Activated CD8-positive, alpha-beta T cell treated with anti-CD3 and anti-CD28 coated beads, Interleukin-2, amount 10 ng/mL, durations not matched to agents 7 days and 5 days (primary cell): ENCODE data around the gene KIF13A. TPM values are rescaled to one million over a fixed set of nuclear protein-coding genes. Genes with fewer than 3 reads are reported as not detected.

ENCODE experiments used
- ATAC-seq: fragments of 150-1000 bp; cut with Tn5 transposase; one replicate; pipeline ENCODE4 v1.10.0; 2021; ENCODE audit warnings: moderate library complexity
- CTCF ChIA-PET: fragments of 350-600 bp; sonication (Branson Sonifier 250); formaldehyde crosslinking; loops from one replicate; lab custom pipeline; 2021; ENCODE audit warnings: antibody characterized with exemption; lab: Charles Lee
- POLR2A ChIA-PET: fragments of 350-600 bp; sonication (Branson Sonifier 250); formaldehyde crosslinking; loops from one replicate; lab custom pipeline; 2021; ENCODE audit warnings: antibody characterized with exemption; lab: Charles Lee
- DNase-seq: peaks from one replicate; pipeline ENCODE4 v3.0.0-alpha.2; 2020
- H3K27ac Mint-ChIP-seq: one replicate; pipeline ENCODE4 v1.8.0; 2021; ENCODE audit warnings: mild to moderate bottlenecking, mixed read lengths
- H3K27me3 Mint-ChIP-seq: one replicate; pipeline ENCODE4 v1.8.0; 2021; ENCODE audit warnings: low read depth, mixed read lengths
- H3K36me3 Mint-ChIP-seq: one replicate; pipeline ENCODE4 v1.8.0; 2021; ENCODE audit warnings: low read depth, mixed read lengths
- H3K4me1 Mint-ChIP-seq: one replicate; pipeline ENCODE4 v1.8.0; 2021; ENCODE audit warnings: low read depth, mixed read lengths
- H3K4me3 Mint-ChIP-seq: one replicate; pipeline ENCODE4 v1.8.0; 2021; ENCODE audit warnings: mild to moderate bottlenecking, mixed read lengths
- H3K9me3 Mint-ChIP-seq: one replicate; pipeline ENCODE4 v1.8.0; 2022; ENCODE audit warnings: mixed read lengths; ENCODE audit not compliant: insufficient read depth
- total RNA-seq, 2 experiments: library from RNA; stranded (reverse); gene quantifications; one replicate each; pipeline ENCODE4 v1.2.3, GENCODE V29; 2021

KIF13A gene
- total RNA-seq, 2 experiments from 2014 or later, result not detected

GRCh38 chr6:17974570-17975368 lies 12.7 kb downstream of the KIF13A start:
- no peak overlapping the region for H3K27ac Mint-ChIP-seq

GRCh38 chr6:17972978-17973622 lies 14.3 kb downstream of the KIF13A start:
- ATAC-seq, result no peak
- peaks cover 2% of the 10 kb centered on the region for H3K27me3 Mint-ChIP-seq
- CTCF ChIA-PET, result no interaction called here
- H3K4me1 Mint-ChIP-seq, result no peaks in the 10 kb centered on the region
- H3K36me3 Mint-ChIP-seq, result no peaks in the 10 kb centered on the region
- no peaks in the 10 kb centered on the region for H3K9me3 Mint-ChIP-seq
- POLR2A ChIA-PET, result no interaction called here
- H3K27ac Mint-ChIP-seq, result no peak overlapping the region
- no peak overlapping the region for H3K4me3 Mint-ChIP-seq
- DNase-seq, result no peak

More at GRCh38 chr6:17974570-17975368, 12.7 kb downstream of the KIF13A start:
- no peak overlapping the region for H3K4me3 Mint-ChIP-seq
- no peak for DNase-seq
- no peaks in the 10 kb centered on the region for H3K36me3 Mint-ChIP-seq
- ChIA-PET POLR2A (no interaction called here), CTCF (no interaction called here)
- no peak for ATAC-seq
- no peaks in the 10 kb centered on the region for H3K4me1 Mint-ChIP-seq
- H3K27me3 Mint-ChIP-seq, result peaks cover 6% of the 10 kb centered on the region
- H3K9me3 Mint-ChIP-seq, result no peaks in the 10 kb centered on the region

DNA sequence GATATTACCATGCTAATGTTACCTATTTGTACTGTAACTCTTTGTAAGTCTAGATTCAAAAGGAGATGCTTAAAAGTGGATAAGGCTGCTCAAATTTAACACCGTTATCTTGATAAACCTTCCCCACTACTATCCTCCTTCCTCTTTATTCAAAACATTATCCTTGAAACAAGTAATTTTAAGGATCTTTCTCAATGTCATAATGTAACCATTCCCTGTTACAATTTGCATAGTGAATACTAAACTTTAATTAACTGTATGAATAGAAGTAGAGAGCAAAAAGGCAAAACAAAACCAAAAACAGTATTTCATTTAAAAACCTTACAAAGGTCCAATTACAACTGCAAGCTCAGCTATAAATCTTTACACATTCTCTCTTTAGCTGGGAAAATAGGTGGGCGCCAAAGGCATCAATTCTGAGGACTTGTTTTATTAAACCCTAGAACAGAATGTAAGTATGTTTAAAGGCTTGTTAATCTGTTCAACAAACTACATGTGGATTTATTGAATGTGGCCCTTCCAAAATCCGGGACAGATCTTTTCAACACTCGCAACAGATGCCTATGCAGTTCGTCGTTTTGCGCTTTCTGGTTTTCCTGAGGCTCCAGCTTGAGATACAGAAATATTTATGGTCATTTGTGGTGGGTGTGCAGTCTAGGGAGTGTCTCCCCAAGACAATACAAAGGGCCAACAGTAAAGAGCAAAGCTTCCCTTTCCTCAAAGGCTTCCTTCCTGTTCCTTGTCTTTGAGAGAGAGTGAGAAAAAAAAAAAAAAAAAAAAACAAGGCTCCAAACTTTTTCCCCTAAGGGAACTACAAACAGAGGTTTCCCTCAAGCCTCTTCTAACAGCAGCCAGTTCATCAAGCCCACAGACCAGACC lies 15.1 kb downstream of the KIF13A start:
- ChIA-PET CTCF (no interaction called here), POLR2A (no interaction called here)
- Mint-ChIP-seq H3K9me3 (no peaks in the 10 kb centered on the region), H3K36me3 (no peaks in the 10 kb centered on the region), H3K4me1 (no peaks in the 10 kb centered on the region), H3K27me3 (peaks cover 2% of the 10 kb centered on the region), H3K27ac (no peak overlapping the region), H3K4me3 (no peak overlapping the region)
- ATAC-seq, result no peak
- DNase-seq, result no peak

DNA sequence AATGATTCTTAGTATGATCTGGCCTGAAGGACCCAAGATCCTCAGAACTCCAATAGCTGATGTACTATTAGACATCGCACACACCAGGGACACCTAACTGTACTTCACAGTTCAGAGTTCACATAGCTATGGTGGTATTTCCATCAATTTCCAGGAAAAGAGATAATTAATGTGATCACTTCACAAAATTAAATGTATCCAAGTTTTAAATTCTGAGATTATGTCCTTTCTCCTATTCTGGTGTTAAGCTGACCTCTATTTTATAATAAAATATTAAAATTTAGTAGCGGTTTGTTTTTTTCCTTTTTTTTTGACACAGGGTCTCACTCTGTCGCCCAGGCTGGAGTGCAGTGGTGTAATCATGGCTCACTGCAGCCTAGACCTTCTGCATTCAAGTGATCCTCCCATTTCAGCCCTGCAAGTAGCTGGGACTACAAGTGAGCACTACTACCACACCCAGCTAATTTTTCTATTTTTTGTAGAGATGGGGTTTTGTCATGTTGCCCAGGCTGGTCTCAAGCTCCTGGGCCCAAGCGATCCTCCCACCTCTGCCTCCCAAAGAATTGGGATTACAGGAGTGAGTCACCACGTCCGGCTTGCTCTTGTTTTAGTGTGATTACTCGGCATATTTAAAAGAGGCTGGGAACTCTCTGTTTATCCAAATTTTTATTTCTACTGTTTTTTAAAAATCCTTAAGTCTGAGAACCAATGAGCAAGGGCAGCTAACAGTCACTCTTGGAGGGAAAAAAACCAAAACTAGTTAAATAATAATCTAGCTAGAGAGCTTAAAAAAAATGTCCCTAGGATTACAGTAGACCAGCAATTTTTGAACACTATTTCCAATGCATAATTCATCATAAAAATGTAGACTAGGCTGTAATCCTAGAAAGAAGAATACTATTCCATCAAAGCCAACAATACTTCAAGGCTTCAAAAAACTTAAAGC lies 16.0 kb downstream of the KIF13A start:
- ChIA-PET POLR2A (interaction anchor here (0.6 kb wide), 1 partner anchor 234 kb away, joined by 7 read pairs; no protein-coding TSS in a partner anchor), CTCF (no interaction called here)
- H3K27me3 Mint-ChIP-seq, result peaks cover 2% of the 10 kb centered on the region
- DNase-seq (no peak), ATAC-seq (no peak)
- H3K4me1 Mint-ChIP-seq, result no peaks in the 10 kb centered on the region
- no peak overlapping the region for H3K27ac Mint-ChIP-seq
- H3K36me3 Mint-ChIP-seq, result no peaks in the 10 kb centered on the region
- H3K4me3 Mint-ChIP-seq, result no peak overlapping the region
- H3K9me3 Mint-ChIP-seq, result no peaks in the 10 kb centered on the region

- no peaks in the 10 kb centered on the region for H3K9me3 Mint-ChIP-seq
- H3K36me3 Mint-ChIP-seq, result no peaks in the 10 kb centered on the region
- H3K27me3 Mint-ChIP-seq, result peaks cover 2% of the 10 kb centered on the region
- no peak overlapping the region for H3K4me3 Mint-ChIP-seq
- H3K4me1 Mint-ChIP-seq, result no peaks in the 10 kb centered on the region
- CTCF ChIA-PET, result no interaction called here
- DNase-seq (no peak), ATAC-seq (no peak)
- H3K27ac Mint-ChIP-seq, result no peak overlapping the region
- POLR2A ChIA-PET, result interaction anchor here (0.6 kb wide), 1 partner anchor 127 kb away, joined by 3 read pairs; no protein-coding TSS in a partner anchor
Measured at GRCh38 chr6:17968876-17969275, 18.6 kb downstream of the KIF13A start.

DNA sequence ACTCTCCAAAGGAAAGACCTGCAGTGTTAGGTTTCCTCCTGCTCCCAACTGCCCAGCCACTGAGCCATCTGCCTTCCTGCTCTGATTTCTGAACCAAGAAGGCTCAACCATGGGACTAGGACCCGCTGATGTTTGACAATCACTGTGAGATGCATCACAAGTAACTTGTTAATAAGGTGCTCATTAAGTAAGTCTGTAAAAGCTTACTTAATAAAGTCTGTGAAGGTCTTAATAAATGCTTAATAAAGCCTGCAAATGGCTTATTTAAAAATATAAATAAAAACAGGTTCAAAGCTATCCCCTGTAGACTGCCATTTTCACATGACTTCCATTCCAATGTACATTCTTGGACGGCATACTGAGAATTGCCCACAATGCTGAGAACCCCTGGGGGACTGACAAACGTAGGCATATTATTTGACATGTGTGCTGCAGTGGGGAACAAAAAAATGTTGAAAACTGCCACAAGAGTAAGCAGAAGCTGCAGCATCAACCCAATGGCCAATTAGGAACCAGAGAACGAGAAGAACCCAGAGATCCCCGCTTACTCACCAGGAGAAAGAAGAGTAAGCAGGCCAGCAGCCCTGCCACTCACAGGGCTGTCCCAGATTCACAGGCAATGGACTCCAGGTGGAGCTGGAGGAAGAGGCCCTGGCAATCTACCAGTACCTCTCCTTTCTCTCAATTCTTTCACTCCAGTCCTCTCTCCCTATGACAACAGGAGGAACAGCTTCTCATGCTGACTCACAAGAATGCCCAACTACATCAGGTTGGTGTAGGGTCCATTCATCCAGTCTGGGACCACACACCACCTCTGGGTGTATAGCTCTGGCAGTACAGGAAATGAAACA lies 19.5 kb downstream of the KIF13A start:
- ChIA-PET POLR2A (interaction anchor here (0.6 kb wide), 1 partner anchor 128 kb away, joined by 3 read pairs; no protein-coding TSS in a partner anchor), CTCF (no interaction called here)
- no peak overlapping the region for H3K27ac Mint-ChIP-seq
- no peaks in the 10 kb centered on the region for H3K4me1 Mint-ChIP-seq
- H3K36me3 Mint-ChIP-seq, result no peaks in the 10 kb centered on the region
- no peak overlapping the region for H3K4me3 Mint-ChIP-seq
- no peaks in the 10 kb centered on the region for H3K27me3 Mint-ChIP-seq
- H3K9me3 Mint-ChIP-seq, result no peaks in the 10 kb centered on the region
- no peak for ATAC-seq
- DNase-seq, result no peak

DNA sequence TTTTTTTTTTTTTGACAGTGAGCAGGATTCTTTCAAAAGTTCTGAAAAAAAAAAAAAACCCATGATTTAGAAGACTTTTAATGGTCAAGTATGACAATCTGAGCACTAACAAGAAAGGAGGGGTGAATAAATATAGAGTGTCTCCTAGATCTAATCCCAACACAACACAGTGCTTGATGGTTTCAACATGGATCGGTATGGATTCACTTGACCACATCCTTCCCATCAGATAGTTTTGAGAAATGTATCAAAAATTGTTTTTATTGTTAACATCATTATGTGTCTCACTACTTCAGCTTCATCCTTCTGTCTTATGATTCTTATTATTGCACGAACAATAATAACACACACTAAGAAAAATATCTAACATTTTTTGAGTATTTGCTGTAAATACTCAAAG lies 21.0 kb downstream of the KIF13A start:
- DNase-seq (no peak), ATAC-seq (no peak)
- CTCF ChIA-PET, result no interaction called here
- Mint-ChIP-seq H3K9me3 (no peaks in the 10 kb centered on the region), H3K27me3 (peaks cover 4% of the 10 kb centered on the region), H3K36me3 (no peaks in the 10 kb centered on the region), H3K27ac (no peak overlapping the region), H3K4me3 (no peak overlapping the region), H3K4me1 (no peaks in the 10 kb centered on the region)
- POLR2A ChIA-PET, result no interaction called here

DNA sequence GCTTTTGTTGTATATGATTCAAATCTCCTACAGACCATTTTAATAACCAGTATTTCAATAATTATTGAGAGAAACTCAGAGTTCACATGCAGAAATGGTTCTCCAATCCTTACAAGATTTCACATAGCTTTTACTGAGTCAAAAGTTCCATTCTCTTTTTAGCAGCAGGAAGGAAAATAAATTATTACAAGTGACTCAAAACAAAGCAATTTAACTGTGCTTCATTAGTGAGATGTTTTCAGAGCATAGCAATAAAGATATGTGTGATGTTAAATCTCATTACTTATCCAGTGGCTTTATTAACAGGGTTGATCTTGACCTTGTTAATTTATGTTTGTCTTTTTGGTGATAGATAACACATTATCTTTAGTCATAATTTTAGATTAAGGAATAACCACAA lies 22.0 kb downstream of the KIF13A start:
- no peaks in the 10 kb centered on the region for H3K9me3 Mint-ChIP-seq
- CTCF ChIA-PET, result no interaction called here
- H3K27ac Mint-ChIP-seq, result no peak overlapping the region
- DNase-seq (no peak), ATAC-seq (no peak)
- no peak overlapping the region for H3K4me3 Mint-ChIP-seq
- peaks cover 7% of the 10 kb centered on the region for H3K27me3 Mint-ChIP-seq
- POLR2A ChIA-PET, result no interaction called here
- H3K36me3 Mint-ChIP-seq, result no peaks in the 10 kb centered on the region
- H3K4me1 Mint-ChIP-seq, result no peaks in the 10 kb centered on the region

- Mint-ChIP-seq H3K27me3 (peaks cover 8% of the 10 kb centered on the region), H3K4me1 (no peaks in the 10 kb centered on the region), H3K9me3 (no peaks in the 10 kb centered on the region), H3K27ac (no peak overlapping the region), H3K36me3 (no peaks in the 10 kb centered on the region), H3K4me3 (no peak overlapping the region)
- POLR2A ChIA-PET, result no interaction called here
- DNase-seq, result no peak
- CTCF ChIA-PET, result no interaction called here
- no peak for ATAC-seq
Measured at GRCh38 chr6:17964633-17965032, 22.8 kb downstream of the KIF13A start.

DNA sequence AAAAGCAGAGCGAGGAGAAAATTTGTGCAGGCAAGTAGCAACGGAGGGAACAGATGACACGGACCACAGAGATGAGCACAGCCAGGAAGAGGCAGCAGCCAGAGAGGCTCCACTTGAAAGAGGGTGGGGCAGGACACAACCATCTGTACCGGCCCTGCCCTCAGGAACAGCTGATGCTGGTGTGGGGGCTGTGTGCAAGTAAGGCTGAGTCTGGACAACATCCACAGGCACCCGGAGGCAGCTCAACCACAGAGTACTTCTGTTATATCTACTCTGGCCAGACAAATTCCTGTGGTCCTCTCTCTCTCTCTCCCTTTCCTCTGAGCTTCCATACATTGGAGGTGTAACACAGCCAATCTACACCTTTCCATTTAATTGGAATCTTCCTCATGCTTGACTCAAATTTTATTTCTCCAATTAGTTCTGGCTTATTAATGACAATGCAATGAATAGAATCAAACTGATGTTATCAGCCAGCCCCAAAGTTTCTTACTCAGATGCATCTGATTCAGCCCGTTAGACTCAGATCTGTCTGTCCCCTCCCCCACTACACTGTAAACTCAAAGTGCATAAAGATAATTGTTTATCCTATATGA lies 24.9 kb downstream of the KIF13A start:
- POLR2A ChIA-PET, result no interaction called here
- CTCF ChIA-PET, result no interaction called here
- H3K27ac Mint-ChIP-seq, result no peak overlapping the region
- DNase-seq, result no peak
- H3K4me1 Mint-ChIP-seq, result no peaks in the 10 kb centered on the region
- no peaks in the 10 kb centered on the region for H3K9me3 Mint-ChIP-seq
- peaks cover 8% of the 10 kb centered on the region for H3K27me3 Mint-ChIP-seq
- no peak overlapping the region for H3K4me3 Mint-ChIP-seq
- no peak for ATAC-seq
- no peaks in the 10 kb centered on the region for H3K36me3 Mint-ChIP-seq
